Liver (tissue), 9 donors: Measurements from ENCODE around the gene TMEM165. TPM values are rescaled to one million over a fixed set of nuclear protein-coding genes. Genes with fewer than 3 reads are reported as not detected.

Experiments
- DNase-seq: peaks from one replicate; pipeline ENCODE4 v3.0.0-alpha.2; 2017; ENCODE audit warnings: low spot score
- H3K27ac ChIP-seq, 2 donors: one replicate each; pipeline ENCODE4 v1.7.0; 2013; ENCODE audit warnings: inconsistent platforms in 2 of 2, low read length in 2 of 2, control low read depth in 1 of 2, low read depth in 1 of 2, mild to moderate bottlenecking in 1 of 2
- H3K27me3 ChIP-seq, 4 donors: one replicate each; pipeline versions ENCODE4 v1.6.1 to v1.7.0; 2013; ENCODE audit warnings: low read length in 3 of 4, inconsistent platforms in 1 of 4, mild to moderate bottlenecking in 1 of 4, moderate library complexity in 1 of 4; ENCODE audit not compliant: control insufficient read depth in 4 of 4, insufficient read depth in 4 of 4
- H3K36me3 ChIP-seq, 4 donors: one replicate each; pipeline versions ENCODE4 v1.6.1 to v1.7.0; 2013; ENCODE audit warnings: low read length in 3 of 4, mild to moderate bottlenecking in 3 of 4, low read depth in 1 of 4, moderate library complexity in 1 of 4; ENCODE audit not compliant: control insufficient read depth in 4 of 4, insufficient read depth in 3 of 4
- H3K4me1 ChIP-seq, 4 donors: one replicate each; pipeline versions ENCODE4 v1.6.1 to v1.7.0; 2013; ENCODE audit warnings: low read length in 3 of 4, mild to moderate bottlenecking in 3 of 4, moderate library complexity in 1 of 4; ENCODE audit not compliant: control insufficient read depth in 4 of 4, insufficient read depth in 4 of 4
- H3K4me3 ChIP-seq, 3 donors: one replicate each; pipeline versions ENCODE4 v1.6.1 to v1.7.0; 2013; ENCODE audit warnings: low read length in 3 of 3, control low read depth in 1 of 3, low read depth in 1 of 3, mild to moderate bottlenecking in 1 of 3
- H3K9ac ChIP-seq, 2 donors: one replicate each; pipeline ENCODE4 v1.7.0; 2013; ENCODE audit warnings: low read length in 2 of 2, mild to moderate bottlenecking in 2 of 2, moderate library complexity in 2 of 2, control low read depth in 1 of 2, low read depth in 1 of 2
- H3K9me3 ChIP-seq, 4 donors: one replicate each; pipeline versions ENCODE4 v1.6.1 to v1.7.0; 2013; ENCODE audit warnings: low read length in 3 of 4; ENCODE audit not compliant: control insufficient read depth in 4 of 4
- EGR1 ChIP-seq, 2 donors: IDR thresholded peaks; 2 replicates each; pipeline ENCODE4 v1.6.1; 2016 to 2018; ENCODE audit warnings: antibody characterized with exemption in 2 of 2, low read depth in 2 of 2
- FOXA1 ChIP-seq: IDR thresholded peaks from 2 replicates; pipeline ENCODE4 v1.6.1; 2016; ENCODE audit warnings: antibody characterized with exemption
- FOXA2 ChIP-seq: IDR thresholded peaks from 2 replicates; pipeline ENCODE4 v1.6.1; 2016; ENCODE audit warnings: antibody characterized with exemption
- GABPA ChIP-seq, 2 donors: IDR thresholded peaks in 1 of 2; conservative IDR thresholded peaks in 1 of 2; 2 replicates each; pipeline ENCODE4 v1.6.1; 2016; ENCODE audit warnings: antibody characterized with exemption in 2 of 2, mild to moderate bottlenecking in 1 of 2, moderate library complexity in 1 of 2
- HNF4A ChIP-seq, 2 donors: conservative IDR thresholded peaks; 2 replicates each; pipeline ENCODE4 v1.6.1; 2016; ENCODE audit warnings: antibody characterized with exemption in 2 of 2, mild to moderate bottlenecking in 2 of 2
- HNF4G ChIP-seq: IDR thresholded peaks from 2 replicates; pipeline ENCODE4 v1.6.1; 2016; ENCODE audit warnings: antibody characterized with exemption
- JUND ChIP-seq, 2 donors: IDR thresholded peaks; 2 replicates each; pipeline ENCODE4 v1.6.1; 2016; ENCODE audit warnings: antibody characterized with exemption in 2 of 2
- MAX ChIP-seq: IDR thresholded peaks from 2 replicates; pipeline ENCODE4 v1.6.1; 2016; ENCODE audit warnings: antibody characterized with exemption
- RAD21 ChIP-seq, 2 donors: IDR thresholded peaks; 2 replicates each; pipeline ENCODE4 v1.6.1; 2016; ENCODE audit warnings: antibody characterized with exemption in 2 of 2, mild to moderate bottlenecking in 2 of 2
- RXRA ChIP-seq, 2 donors: IDR thresholded peaks; 2 replicates each; pipeline ENCODE4 v1.6.1; 2017 to 2018; ENCODE audit warnings: antibody characterized with exemption in 2 of 2, mild to moderate bottlenecking in 1 of 2
- SP1 ChIP-seq: IDR thresholded peaks from 2 replicates; pipeline ENCODE4 v1.6.1; 2018; ENCODE audit warnings: antibody characterized with exemption, mild to moderate bottlenecking
- TAF1 ChIP-seq: conservative IDR thresholded peaks from 2 replicates; pipeline ENCODE4 v1.6.1; 2016; ENCODE audit warnings: antibody characterized with exemption, mild to moderate bottlenecking
- YY1 ChIP-seq: IDR thresholded peaks from 2 replicates; pipeline ENCODE4 v1.6.1; 2016; ENCODE audit warnings: antibody characterized with exemption, mild to moderate bottlenecking
- ZBTB33 ChIP-seq: IDR thresholded peaks from 2 replicates; pipeline ENCODE4 v1.6.1; 2016; ENCODE audit warnings: antibody characterized with exemption
- WGBS: extraction: QIAGEN DNeasy Blood & Tissue Kit; methylation state at CpG from one replicate; pipeline ENCODE4 v1.1.7; 2013; 5-methylcytosine and 5-hydroxymethylcytosine counted together
- polyA plus RNA-seq, 2 donors: library from polyadenylated mRNA; stranded (reverse) in 1 of 2; unstranded in 1 of 2; fragments of 200-250 nt in 1 of 2; fragments of >200 nt in 1 of 2; fragmentation: Nextera tagmentation in 1 of 2; extraction: Ambion mirVana in 1 of 2; gene quantifications; one replicate each; pipeline versions ENCODE4 v1.2.1 to v1.2.3, GENCODE V29; 2013 to 2015
- total RNA-seq, 2 donors: library from RNA; depleted of rRNA; stranded (reverse); fragments of >200 nt; gene quantifications; one replicate each; pipeline ENCODE4 v1.2.3, GENCODE V29; 2014
- TF ChIP-seq, protein P1 (sequence below): fragments of 150-350 bp; IDR thresholded peaks from 2 replicates; pipeline ENCODE4 v1.5.1; 2017; ENCODE audit warnings: improper control_type of control experiment, low read depth, low read length; ENCODE audit not compliant: missing input control
- TF ChIP-seq, protein P2 (sequence below): IDR thresholded peaks from 2 replicates; pipeline ENCODE4 v1.6.1; 2016; ENCODE audit warnings: antibody characterized with exemption, mild to moderate bottlenecking
- TF ChIP-seq, protein P3 (sequence below): IDR thresholded peaks from 2 replicates; pipeline ENCODE4 v1.6.1; 2016; ENCODE audit warnings: antibody characterized with exemption
- donor health status: healthy.
- donor health status: healthy.
- donor health status: healthy.
- donor health status: healthy.
- donor health status: healthy.

Gene TMEM165
- total and polyA plus RNA-seq, 4 donors = 16.4 to 42.1 (median 29.1) TPM

- Histone ChIP-seq H3K27me3 (no peaks in the 10 kb centered on the region), H3K9ac (no peak overlapping the region), H3K27ac (no peak overlapping the region), H3K9me3 (no peaks in the 10 kb centered on the region), H3K4me3 (no peak overlapping the region), H3K4me1 (peaks cover 3 to 17% (median 11%) of the 10 kb centered on the region in 4 donors), H3K36me3 (no peaks in the 10 kb centered on the region)
- no peak for DNase-seq
- WGBS = 85% methylated on average over 4 of the region's 4 CpGs
- no peak for TF ChIP-seq YY1
- no peak for TF ChIP-seq TAF1
- TF ChIP-seq HNF4G = no peak
- TF ChIP-seq, protein P1, sequence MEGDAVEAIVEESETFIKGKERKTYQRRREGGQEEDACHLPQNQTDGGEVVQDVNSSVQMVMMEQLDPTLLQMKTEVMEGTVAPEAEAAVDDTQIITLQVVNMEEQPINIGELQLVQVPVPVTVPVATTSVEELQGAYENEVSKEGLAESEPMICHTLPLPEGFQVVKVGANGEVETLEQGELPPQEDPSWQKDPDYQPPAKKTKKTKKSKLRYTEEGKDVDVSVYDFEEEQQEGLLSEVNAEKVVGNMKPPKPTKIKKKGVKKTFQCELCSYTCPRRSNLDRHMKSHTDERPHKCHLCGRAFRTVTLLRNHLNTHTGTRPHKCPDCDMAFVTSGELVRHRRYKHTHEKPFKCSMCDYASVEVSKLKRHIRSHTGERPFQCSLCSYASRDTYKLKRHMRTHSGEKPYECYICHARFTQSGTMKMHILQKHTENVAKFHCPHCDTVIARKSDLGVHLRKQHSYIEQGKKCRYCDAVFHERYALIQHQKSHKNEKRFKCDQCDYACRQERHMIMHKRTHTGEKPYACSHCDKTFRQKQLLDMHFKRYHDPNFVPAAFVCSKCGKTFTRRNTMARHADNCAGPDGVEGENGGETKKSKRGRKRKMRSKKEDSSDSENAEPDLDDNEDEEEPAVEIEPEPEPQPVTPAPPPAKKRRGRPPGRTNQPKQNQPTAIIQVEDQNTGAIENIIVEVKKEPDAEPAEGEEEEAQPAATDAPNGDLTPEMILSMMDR = no peak
- no peak for TF ChIP-seq HNF4A (conservative IDR thresholded peaks at IDR 0.05)
- no peak for TF ChIP-seq RXRA (IDR thresholded peaks at IDR 0.05)
- no peak for TF ChIP-seq SP1
- no peak for TF ChIP-seq GABPA (IDR thresholded peaks at IDR 0.05 in 1 of 2, conservative IDR thresholded peaks at IDR 0.05 in 1 of 2)
- no peak for TF ChIP-seq MAX
- TF ChIP-seq ZBTB33 = no peak
- TF ChIP-seq, protein P2, sequence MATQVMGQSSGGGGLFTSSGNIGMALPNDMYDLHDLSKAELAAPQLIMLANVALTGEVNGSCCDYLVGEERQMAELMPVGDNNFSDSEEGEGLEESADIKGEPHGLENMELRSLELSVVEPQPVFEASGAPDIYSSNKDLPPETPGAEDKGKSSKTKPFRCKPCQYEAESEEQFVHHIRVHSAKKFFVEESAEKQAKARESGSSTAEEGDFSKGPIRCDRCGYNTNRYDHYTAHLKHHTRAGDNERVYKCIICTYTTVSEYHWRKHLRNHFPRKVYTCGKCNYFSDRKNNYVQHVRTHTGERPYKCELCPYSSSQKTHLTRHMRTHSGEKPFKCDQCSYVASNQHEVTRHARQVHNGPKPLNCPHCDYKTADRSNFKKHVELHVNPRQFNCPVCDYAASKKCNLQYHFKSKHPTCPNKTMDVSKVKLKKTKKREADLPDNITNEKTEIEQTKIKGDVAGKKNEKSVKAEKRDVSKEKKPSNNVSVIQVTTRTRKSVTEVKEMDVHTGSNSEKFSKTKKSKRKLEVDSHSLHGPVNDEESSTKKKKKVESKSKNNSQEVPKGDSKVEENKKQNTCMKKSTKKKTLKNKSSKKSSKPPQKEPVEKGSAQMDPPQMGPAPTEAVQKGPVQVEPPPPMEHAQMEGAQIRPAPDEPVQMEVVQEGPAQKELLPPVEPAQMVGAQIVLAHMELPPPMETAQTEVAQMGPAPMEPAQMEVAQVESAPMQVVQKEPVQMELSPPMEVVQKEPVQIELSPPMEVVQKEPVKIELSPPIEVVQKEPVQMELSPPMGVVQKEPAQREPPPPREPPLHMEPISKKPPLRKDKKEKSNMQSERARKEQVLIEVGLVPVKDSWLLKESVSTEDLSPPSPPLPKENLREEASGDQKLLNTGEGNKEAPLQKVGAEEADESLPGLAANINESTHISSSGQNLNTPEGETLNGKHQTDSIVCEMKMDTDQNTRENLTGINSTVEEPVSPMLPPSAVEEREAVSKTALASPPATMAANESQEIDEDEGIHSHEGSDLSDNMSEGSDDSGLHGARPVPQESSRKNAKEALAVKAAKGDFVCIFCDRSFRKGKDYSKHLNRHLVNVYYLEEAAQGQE = no peak
- TF ChIP-seq FOXA2 = no peak
- no peak for TF ChIP-seq EGR1 (IDR thresholded peaks at IDR 0.05; ENCODE audit: low read depth in 2 of 2)
- TF ChIP-seq JUND (IDR thresholded peaks at IDR 0.05) = no peak
- no peak for TF ChIP-seq FOXA1
Observed at GRCh38 chr4:55393461-55394320, 2.1 kb upstream of the TMEM165 start.

DNA sequence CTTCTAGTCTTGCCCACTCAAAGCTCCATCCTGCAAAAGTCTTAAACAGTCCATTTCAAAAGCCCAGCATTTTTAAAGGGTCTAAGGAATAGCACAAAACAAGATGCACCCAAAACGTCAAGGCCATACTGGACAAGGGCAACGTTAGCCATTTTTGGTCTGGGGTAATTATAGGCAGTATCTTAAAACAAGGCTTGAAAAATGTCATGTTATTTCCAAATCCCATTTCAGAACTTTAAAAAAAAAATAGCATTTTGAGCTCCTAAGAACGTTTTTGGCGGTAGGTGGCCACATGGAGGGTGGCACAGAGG, 584 bp upstream of the TMEM165 start:
- no peaks in the 10 kb centered on the region for H3K36me3 ChIP-seq
- H3K4me3 ChIP-seq = peak overlapping the region; percentile 57 to 98 (median 85)
- 2% methylated on average over 4 of the region's 4 CpGs for WGBS
- TF ChIP-seq RAD21 (IDR thresholded peaks at IDR 0.05) = peak in 1 of 2 donors; percentile 16
- no peak for TF ChIP-seq RXRA (IDR thresholded peaks at IDR 0.05)
- no peak for TF ChIP-seq EGR1 (IDR thresholded peaks at IDR 0.05; ENCODE audit: low read depth in 2 of 2)
- TF ChIP-seq ZBTB33 = no peak
- TF ChIP-seq FOXA1 = no peak
- TF ChIP-seq, protein P3, sequence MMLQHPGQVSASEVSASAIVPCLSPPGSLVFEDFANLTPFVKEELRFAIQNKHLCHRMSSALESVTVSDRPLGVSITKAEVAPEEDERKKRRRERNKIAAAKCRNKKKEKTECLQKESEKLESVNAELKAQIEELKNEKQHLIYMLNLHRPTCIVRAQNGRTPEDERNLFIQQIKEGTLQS = no peak
- peak overlapping the region in 1 of 2 donors; percentile 32 for H3K9ac ChIP-seq
- H3K27ac ChIP-seq = peak overlapping the region; percentile 86 to 93
- H3K27me3 ChIP-seq = no peaks in the 10 kb centered on the region
- H3K4me1 ChIP-seq = peaks cover 3 to 17% (median 11%) of the 10 kb centered on the region in 4 donors
- no peaks in the 10 kb centered on the region for H3K9me3 ChIP-seq
- no peak for DNase-seq
